SKM-1 (cell line): ENCODE data around the gene CBY2.
"Not testable (repeated sequence)": the region's sequence is repeated elsewhere in the genome, so short reads cannot be mapped to it uniquely, and the experiment has no call there.

Experiments
- DNase-seq: peaks from one replicate; lab custom pipeline; 2025; ENCODE audit not compliant: unreplicated experiment; lab: John Stamatoyannopoulos, UW

The CBY2 gene, protein sequence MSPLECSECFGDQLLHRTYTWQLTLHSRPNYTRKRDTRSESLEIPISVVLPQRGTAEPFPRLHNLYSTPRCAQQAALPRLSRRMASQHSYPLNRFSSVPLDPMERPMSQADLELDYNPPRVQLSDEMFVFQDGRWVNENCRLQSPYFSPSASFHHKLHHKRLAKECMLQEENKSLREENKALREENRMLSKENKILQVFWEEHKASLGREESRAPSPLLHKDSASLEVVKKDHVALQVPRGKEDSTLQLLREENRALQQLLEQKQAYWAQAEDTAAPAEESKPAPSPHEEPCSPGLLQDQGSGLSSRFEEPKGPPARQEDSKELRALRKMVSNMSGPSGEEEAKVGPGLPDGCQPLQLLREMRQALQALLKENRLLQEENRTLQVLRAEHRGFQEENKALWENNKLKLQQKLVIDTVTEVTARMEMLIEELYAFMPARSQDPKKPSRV

GRCh38 chr13:45702088-45702487 is at the start of gene CBY2:
TSS of gene CBY2 (plus strand) at chr13:45702320. CDS start at chr13:45702391, 71 bp downstream.
- no peak for DNase-seq

GRCh38 chr13:45654633-45655349 is 47.3 kb upstream of the CBY2 start:
- no peak for DNase-seq

DNA sequence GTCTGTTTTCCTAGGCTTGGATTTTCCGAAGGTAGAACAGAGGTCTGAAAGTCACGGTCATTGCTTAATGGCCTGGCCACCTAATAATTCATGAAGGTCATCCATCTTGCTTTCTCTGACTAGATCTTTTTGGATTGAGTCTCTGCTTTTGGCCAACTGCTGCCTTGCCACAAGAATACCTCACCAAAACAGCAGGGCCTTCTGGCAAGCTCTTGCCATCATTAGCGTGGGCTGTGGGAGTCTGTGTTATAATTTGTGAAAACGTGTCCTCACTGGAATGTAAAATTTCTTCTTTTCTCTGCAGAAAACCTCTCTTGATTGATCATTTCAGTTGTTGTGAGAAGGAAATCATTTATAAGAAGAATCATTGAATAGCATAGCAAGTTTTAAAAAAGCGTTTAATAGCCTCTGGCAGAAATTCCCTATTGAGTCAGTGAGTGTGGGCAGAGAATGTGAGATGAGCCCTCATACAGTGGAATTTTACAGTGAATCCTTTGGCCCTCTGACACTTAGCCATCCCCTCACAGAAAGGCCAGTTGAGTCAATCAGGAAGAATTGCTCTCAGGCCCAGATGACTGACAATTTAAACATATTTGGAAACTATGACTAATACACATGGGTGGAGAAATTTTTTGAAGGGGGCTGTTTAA is 43.4 kb upstream of the CBY2 start:
- DNase-seq: no peak

- DNase-seq: no peak
These were observed 42.6 kb upstream of the CBY2 start for GRCh38 chr13:45659536-45659935.

- not testable (repeated sequence) for DNase-seq
These were observed 41.7 kb upstream of the CBY2 start for GRCh38 chr13:45660458-45660857.

DNA sequence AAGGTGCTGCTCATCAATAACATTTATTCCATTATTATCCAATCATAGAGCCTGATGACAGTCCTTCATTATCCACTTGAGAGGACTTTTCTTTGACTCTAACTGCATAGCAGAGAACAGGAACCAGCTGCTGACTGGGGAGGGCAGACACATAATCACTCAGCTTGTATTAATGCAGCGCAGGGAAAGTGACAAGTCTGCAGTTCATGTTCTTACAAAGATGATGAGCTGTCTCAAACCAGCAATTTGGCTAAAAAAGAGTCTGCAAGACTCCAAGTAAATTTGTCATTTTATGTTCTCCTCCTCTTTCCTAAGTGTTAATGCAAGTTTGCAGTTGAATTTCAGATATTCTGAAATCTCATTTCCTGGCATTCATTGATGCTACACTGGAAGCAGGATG is 40.0 kb upstream of the CBY2 start:
- DNase-seq: no peak

GRCh38 chr13:45662903-45663302 is 39.2 kb upstream of the CBY2 start:
- DNase-seq: not testable (repeated sequence)

GRCh38 chr13:45669626-45670025 is 32.5 kb upstream of the CBY2 start:
- DNase-seq: not testable (repeated sequence)

DNA sequence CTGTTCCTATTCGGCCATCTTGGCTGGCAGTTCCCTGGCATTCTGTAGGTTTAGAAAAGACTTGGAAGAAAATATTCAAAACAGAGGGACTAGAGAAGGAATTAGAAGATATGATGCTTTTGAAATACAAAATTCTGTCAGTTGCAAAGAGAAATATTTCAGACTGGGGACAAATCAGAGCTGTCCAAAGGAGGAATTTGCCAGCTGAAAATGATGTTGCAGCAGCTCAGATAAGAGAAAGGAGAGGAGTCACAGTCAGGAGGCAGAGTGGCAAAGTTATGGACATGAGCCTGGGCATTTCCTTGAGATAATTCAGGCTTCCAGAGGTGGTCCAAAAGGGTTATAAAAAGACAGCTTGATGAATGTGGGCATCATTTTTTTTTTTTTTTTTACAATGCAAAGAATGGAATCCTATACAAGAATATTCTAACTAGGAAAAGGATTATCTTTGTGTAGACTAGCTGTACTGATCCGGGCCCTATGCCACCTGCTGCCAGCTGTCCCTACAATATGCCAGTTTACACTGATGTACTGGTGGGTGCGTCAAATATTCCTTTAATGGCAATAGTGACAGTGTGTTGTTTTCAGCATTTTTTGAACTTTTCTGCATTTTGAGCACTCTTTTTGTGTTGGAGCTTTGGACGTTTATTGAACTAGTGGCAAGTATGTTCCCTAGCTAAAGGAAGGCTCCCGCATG is 31.8 kb upstream of the CBY2 start:
- no peak for DNase-seq

DNA sequence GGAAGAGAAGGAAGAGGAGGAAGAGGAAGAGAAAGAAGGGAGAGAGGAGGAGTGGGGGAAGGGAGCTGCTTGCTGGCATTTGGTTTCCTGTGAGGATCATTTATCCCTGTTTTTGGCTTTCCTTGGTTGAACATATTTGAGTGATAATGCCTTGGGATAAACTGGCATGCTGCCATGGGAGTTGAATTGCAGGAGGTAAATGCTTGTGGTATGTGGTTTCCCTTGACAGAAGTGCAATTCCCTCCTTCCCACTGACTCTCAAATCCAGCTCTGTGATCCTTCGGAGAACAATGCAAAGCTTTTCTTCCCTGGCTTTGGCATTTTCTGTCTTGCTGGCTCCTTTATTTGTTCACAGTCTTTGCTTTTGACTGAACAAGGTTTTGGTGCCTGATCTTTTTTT is 27.2 kb upstream of the CBY2 start:
- no peak for DNase-seq

DNA sequence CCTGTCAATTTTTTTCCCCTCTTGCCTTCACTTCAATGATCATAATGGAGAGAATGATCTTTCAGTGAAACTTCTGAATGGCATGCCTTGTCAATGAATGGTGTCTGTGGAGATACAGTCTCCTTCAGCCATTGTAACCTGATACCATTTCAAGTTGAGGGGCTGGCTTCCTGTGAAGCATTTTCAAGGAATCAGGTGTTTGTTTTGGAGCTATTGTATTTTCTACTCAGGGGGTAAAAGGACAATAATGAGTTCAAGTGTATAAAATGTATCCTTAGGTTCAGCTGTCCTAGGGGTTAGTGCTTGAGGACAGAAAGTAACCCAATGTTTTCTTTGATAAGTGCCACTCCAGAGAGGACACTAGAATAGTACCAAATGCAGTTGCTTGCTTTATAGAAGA is 23.8 kb upstream of the CBY2 start:
- DNase-seq: no peak

DNA sequence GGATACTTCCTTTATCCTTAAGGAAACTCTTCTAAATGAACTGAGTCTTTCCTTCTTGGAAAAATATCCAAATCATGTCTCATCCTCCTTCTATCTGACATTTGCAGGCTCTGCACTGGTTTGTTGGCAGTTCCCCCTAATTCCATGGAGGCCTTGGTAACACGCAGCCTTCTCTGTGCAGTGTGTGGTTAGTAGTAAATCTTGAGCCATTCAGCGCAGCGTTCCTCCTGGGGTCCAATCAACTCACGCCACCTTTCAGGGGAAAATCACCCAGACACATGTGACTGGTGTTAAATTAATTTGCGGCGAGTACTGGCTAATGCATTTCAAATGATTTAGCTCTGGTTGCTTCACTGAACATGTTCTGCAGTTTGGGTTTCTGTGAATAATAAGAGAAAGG is 21.0 kb upstream of the CBY2 start:
- no peak for DNase-seq

DNA sequence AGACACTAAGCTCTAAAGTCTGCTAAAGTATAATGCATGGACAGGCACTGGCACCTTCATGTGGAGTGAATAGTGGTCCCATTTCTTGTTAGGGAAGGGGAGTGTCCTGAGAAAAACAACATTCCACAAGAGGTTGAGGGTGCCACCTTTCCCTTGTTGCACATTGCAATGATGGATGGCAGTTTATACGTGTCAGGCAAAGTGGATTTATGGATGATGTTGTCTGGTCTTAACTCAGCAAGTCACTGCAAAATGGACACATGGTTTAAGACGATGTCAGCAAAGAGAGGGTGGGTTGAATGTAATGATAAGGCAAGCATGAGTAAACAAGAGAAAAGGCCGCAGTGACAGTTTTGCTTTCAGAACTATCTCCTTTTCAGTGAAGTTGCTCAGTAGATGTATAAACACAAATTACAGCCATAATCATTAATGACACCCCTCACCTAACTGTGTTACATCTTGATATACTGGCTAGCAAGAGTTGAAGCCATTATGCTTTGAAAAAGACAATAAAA is 19.6 kb upstream of the CBY2 start:
- DNase-seq: no peak

GRCh38 chr13:45683701-45684100 is 18.4 kb upstream of the CBY2 start:
- DNase-seq: no peak

GRCh38 chr13:45688577-45688976 is 13.5 kb upstream of the CBY2 start:
- DNase-seq: no peak

GRCh38 chr13:45690636-45691035 is 11.5 kb upstream of the CBY2 start:
- no peak for DNase-seq

DNA sequence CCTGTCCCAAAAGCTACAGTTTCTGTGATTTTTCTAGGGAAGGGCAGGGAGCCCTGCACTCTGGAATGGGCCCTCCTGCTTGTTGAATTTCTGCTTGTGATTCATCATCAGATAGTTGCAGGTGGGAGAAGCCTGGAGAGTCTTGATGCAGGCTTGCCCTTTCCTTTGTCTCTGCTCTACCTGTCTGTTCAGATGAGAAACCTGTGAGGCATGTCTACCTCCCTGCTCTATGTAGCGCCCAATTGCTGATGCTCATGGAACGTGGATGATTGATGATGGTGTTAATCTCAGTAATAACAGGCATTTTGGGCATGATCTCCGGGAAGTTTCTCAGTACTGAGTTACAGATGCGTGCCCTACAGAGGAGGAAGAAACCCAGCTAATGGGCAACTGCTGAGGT is 10.9 kb upstream of the CBY2 start:
- DNase-seq: no peak

DNA sequence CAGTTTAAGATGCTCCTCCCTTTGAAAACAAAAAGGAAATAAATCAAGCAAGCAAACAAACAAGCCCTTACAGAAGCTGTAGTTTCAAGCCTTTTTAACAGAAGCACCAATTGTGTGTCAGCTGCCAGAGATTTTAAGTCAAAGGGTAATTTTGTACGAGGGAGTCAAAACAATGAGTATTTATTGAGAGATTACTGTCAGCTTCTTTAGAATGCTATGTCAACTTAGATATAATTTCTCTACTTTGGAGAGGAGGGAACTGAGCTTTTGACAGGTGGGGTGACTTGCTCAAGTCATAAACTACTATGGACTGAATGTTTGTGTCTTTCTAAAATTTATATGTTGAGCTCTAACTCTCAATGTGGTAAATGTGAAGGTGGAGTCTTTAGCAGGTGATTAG is 10.5 kb upstream of the CBY2 start:
- DNase-seq: no peak

- DNase-seq: peak; percentile 59
These were observed 6.9 kb upstream of the CBY2 start for GRCh38 chr13:45695198-45695730.

DNA sequence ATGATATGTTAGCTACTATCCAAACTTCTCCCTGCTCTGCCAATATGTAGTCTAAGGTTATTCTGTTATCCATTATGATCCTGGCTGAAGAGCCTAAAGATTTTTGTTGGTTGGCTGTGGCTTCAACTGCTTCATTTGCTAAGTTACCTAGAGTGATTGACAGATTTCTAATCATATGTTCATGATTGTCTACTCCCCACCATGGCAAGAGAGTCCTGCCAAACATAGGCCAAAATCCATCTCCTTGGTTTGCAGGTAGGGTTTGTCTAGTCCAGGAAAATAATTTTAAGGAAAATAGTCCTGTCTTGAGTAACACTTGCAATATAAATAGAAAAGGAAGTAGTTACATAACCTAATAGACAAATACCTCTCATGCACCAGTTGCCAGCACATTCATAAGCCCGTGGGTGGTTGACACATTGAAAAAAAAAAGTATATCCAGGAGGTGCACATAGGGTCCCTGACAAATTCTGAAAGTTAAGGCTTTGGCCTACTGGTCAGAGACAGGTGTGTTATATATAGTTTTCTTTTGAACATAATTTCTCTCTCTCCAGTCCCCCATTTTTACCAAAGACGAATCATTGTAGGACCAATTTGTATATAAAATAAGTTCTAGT is 5.4 kb upstream of the CBY2 start:
- peak; percentile 3 for DNase-seq
